Limb (tissue), 2 donors: ENCODE measurements around the gene IVD.
A peak's percentile ranks its signal among the peaks of the same experiment; 100 is the strongest.

Experiments used
- DNase-seq, 2 donors: peaks; one replicate each; pipeline ENCODE4 v3.0.0-alpha.2; 2016; ENCODE audit errors: extremely low spot score in 2 of 2

Gene IVD

DNA sequence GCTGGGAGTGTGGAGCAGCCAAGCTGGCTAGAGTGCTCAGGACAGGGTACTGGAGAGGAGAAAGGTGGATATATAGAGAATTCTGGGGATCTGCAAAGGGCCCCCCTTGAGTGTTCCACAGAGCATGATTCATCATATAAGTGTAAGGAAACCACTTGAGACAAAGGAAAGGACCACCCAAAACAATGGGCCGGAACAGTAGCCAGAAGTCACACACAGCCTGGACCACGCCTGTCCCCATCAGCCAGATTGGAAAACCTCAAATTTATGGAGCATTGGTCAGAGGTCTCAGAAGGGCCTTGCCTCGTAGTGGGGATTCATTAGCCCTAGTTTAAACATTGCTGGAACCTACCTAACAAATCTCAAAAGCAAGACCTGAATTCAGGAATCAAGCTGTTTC lies 28.0 kb upstream of the IVD start:
- no peak for DNase-seq

DNA sequence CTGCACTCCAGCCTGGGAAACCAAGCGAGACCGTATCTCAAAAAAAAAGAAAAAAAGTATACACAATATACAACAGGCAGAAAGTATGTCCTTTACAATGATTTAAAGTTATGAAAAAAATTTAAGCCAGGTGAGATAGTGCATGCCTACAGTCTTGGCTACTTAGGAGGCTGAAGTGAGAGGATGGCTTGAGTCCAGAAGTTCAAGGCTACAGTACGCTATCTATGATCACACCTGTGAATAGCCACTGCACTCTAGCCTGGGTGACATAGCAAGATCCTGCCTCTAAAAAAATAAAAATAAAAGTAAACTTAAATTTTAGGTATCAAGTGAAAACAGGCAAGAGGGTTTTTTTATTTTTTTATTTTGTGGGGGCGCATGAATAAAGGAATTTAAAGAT lies 26.2 kb upstream of the IVD start:
- no peak for DNase-seq

DNA sequence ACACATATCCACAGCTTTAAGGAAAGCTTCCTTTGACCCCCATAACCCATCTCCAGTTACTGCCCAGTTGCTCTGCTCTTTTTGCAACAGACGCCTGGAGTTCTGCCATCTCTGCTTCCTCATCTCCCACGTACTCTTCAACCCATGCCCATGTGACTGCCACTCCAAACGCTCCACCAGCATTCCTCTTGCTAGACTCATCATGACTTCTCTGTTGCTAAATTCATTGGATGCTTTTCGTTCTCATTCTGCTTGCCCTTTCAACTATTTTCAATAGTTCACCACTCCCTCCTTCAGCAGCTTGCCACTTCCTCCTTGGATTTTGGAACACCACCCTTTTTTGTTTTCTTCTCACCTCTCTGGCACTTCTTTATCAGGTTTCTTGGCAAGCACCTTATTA lies 25.7 kb upstream of the IVD start:
- no peak for DNase-seq

DNA sequence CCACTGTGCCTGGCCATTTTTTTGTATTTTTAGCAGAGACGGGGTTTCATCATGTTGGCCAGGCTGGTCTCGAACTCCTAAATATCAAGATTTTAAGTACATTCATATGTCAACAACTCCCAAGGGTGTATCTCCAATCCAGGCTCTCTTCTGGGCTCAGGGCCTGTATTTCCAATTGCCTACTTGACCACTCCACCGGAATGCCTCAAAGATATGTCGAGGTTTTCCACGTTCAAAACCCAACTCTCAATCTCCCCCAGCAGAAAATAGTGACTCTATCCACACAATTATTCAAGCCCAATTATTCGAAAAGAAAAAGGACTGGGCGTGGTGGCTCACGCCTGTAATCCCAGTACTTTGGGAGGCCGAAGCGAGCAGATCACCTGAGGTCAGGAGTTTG lies 25.0 kb upstream of the IVD start:
- DNase-seq, result no peak

DNA sequence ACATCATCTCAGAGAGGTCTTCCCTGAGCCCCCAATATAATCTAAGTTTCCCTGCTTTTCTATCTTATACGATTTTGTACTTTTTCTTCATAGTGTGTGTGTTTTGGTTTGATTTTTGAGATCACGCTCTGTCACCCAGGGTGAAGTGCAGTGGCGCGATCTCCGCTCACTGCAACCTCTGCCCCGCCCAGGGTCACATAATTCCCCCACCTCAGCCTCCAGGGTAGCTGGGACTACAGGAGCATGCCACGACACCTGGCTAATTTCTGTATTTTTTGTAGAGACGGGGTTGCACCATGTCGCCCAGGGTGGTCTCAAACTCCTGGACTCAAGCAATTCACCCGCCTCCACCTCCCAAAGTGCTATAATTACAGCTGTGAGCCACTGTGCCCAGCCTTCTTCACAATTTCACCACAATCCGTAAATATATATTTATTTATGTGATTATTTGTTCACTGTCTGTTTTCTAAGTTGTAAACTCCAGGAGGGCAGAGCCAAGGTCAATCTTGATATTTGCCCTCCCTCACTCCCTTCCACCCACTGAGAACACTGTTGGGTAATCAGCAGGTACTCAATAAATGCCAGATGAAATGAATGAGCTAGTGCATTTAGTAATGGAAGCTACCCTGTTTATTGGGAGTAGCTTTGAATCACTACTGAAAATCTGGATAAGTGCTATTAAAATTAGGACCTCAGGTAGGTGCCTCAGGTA lies 23.6 kb upstream of the IVD start:
- DNase-seq, result no peak

DNA sequence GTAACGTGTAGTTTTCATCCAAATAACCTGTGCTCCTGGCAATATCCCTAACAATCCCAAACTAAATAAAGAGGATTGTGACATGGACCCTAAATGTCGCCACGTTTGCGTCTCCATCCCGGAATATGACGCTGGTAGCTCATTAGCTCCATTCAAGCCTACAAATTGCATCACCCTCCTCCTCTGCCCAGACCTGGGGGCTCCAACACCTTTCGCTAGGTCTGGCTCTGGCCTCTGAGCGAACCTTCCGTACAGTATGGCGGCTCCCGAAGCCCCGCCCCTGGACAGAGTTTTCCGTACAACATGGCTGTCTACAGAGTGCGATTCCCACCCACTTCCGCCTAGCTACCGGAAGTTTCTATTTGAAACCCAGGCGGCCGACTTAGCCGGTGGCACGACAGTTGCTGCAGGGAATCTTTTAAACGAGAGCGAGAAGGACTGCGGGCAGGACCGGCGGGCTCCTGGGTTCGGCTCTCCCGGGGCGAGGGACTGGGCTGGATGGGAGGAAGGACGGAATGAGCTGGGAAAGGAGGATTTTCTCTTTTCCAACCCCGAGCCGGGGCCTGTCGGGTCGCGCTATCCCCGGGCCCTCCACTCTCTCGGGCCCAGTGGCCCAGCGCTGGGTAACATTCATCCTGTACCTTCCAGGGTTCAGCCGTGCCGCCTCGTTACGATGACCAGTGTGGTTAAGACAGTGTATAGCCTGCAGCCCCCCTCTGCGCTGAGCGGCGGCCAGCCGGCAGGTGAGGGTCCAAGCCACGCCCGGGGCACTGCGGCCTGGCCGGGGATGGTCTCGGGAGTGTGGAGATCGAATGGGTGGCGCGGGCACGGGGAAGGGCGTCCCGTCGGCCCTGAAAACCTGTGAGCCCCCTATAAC lies 22.8 kb upstream of the IVD start, which contains the start of gene KNSTRN:
KNSTRN (plus strand) TSS at position 142 of the 877 bp plus-strand sequence; CDS start at position 257, 115 bp downstream.
- peak; percentile 93 for DNase-seq

DNA sequence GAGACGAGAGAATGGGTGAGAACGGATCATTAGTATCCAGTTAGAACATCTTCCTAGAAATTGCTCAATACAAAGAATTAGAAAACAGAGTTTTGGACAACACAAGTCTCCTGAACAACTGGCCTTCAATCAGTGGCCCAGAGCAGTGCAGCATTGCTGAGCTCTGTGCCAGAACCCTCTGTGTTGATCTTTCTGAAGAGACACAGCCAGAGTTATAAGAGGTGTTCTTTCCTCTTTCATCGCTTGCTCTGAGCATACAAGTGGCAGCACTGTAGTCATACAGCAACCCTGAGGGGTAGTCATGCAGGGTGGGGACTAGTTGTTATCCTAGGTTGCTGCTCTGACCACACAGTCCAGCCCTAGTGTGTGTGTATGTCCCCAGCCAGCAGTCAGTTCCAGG lies 19.1 kb upstream of the IVD start:
- no peak for DNase-seq

DNA sequence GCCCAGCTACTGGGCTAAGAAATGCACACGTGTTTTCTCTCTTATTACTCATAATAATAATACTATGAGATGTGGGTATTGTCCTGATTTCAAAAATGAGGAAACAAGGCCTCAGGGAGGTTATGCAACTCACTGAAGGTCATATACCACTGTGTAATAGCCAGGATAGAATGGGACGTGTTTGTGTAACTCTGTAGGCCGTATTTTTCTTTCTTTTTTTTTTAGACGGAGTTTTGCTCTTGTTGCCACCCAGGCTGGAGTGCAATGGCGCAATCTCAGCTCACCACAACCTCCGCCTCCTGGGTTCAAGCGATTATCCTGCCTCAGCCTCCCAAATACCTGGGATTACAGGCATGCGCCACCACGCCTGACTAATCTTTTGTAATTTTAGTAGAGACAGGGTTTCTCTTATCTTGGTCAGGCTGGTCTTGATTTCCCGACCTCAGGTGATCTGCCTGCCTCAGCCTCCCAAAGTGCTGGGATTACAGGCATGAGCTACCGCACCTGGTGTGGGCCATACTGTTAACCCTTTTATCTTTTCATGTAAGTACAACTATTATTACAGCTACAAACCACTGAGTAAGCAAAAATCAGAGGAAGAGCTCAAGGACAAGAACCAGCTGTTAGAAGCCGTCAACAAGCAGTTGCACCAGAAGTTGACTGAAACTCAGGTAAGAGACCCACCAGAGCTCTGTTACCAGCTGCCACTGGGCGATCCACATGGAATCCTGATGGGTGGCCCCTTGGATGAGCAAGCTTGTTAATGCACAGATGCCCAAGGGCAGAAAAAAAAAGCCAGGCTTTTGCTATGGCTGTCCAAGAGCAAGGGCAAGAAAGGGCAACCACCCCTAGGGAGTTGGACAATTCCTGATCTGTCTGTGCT lies 16.4 kb upstream of the IVD start:
- DNase-seq, result no peak

DNA sequence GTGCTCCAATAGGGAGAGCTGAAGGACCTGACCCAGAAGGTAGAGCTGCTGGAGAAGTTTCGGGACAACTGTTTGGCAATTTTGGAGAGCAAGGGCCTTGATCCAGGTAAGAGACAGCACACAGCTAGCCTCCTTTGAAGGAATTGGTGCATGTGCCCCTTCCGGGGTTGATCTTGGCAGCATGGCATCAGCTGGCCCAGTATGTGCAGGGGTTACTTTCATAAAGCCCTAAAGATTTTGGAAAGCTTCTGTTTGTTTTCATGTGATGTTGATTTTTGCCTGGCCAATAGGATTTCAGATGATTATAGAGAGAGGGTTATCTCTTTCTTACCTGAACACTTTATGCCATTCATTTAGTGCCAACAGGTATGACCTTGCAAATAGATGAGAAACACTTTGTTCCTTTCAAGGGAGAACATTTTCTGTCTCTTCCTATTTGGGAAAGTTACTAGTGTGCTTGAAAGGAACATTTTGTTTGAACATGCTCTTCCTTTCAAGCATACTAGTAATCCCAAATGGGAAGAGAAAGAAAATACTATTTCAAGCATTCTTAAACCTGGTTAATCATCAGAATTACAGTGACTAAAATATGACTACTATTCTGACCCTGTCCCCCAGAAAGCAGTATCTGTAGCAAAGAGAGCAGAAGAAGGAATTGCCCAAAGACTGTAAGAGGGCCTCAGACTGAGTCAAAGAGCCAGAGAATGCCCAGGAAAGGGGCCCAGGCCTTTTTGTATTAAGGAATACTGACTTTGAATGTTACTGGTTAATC lies 15.6 kb upstream of the IVD start:
- DNase-seq, result no peak

DNA sequence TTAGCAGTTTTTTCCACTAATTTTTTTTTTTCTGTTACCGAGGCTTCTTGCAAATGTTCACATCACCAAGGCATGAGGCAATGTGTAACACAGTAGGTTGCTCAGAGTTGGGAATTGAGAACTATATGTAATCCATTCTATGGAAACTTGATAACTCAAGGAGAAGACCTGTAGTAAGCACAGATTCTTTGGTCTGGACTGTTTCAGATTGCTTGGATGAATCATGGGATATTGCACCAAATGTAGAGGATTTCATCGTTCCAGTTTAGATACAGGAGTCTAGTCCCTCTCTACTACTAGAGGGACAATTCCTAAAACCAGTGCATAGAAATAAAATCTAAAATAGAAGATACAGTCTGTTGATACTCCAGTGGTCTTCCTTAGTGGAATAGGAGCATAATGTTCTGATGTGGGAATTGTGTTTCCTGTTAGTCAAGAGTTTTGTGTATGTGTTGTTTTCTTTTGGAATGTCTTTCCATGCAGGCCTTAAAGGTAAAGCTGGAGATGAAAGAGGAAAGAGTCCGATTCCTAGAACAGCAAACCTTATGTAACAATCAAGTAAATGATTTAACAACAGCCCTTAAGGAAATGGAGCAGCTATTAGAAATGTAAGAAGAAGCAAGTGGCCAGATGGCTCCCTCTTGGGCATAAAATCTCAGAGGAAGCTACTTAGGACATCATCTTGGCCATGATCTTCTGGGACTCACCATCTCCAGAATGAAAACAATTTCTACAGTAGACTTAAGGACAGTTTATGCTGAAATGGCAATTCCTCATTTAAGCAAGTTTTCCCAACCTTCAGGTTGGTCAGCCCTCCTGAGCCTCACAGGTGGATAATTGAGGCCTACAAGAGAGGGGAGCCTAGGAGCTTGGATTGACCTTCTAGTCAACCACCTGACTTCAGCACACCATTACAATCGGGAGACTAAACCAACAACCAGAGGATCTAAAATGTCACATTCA lies 12.3 kb upstream of the IVD start:
- no peak for DNase-seq

DNA sequence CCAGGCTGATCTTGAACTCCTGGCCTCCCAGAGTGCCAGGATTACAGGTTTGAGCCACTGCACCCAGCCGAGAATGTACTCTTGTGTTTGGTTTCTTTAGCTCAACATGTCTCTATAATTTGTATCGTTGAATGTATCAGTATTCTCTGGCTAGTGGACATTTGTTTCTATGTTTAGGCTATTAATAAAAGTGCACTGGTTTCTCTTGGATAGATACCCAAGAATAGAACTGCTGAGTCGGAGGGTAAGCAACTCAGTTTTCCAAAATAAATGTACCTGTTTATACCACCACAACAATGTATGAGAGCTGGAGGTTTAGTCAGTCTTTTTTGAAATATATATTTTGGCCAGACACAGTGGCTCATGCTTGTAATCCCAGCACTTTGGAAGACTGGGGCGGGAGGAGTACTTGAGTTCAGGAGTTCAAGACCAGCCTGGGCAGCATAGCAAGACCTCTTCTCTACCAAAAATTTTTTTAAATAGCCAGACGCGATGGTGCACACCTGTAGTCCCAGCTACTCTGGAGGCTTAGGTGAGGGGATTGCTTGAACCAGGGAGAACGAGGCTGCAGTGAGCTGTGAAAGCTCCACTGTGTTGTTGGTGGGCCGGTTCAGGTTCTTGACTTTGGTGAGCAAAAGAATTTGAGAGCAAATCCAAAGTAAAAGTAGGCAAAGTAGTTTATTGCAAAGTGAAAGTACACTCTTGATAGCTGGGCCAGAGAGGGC lies 7.7 kb upstream of the IVD start:
- no peak for DNase-seq

DNA sequence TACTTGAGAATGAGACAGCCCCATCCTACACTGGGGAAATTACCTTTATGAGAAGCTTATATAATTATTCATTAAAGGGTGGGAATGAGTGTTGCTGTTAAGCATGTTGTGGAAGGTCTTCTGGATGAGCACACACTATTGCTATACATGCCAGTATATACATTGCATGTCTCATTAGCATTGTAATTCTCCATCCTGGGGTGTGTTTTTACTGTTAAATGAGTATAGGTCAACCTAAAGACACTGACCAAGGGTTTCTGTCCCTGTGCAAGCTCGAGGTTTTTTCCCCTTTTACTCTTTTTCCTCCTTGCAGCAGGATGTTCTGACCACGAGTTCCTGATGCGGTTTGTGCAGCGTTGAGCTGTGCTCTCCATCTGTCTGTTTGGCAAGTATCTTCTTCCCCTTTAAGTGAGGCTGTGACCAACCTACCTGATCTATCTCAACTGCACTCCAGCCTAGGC lies 7.2 kb upstream of the IVD start:
- DNase-seq, result no peak

DNA sequence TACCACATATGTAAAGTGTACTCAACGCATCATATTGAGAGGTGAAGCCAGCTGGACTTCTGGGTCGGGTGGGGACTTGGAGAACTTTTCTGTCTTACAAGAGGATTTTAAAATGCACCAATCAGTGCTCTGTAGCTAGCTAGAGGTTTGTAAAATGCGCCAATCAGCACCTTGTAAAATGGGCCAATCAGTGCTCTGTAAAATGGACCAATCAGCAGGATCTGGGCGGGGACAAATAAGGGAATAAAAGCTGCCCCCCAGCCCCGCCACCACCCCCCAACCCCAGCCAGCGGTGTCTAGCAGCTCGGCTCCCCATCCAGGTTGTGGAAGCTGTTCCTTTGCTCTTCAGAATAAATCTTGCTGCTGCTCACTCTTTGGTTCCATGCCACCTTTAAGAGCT lies 6.2 kb upstream of the IVD start:
- no peak for DNase-seq

DNA sequence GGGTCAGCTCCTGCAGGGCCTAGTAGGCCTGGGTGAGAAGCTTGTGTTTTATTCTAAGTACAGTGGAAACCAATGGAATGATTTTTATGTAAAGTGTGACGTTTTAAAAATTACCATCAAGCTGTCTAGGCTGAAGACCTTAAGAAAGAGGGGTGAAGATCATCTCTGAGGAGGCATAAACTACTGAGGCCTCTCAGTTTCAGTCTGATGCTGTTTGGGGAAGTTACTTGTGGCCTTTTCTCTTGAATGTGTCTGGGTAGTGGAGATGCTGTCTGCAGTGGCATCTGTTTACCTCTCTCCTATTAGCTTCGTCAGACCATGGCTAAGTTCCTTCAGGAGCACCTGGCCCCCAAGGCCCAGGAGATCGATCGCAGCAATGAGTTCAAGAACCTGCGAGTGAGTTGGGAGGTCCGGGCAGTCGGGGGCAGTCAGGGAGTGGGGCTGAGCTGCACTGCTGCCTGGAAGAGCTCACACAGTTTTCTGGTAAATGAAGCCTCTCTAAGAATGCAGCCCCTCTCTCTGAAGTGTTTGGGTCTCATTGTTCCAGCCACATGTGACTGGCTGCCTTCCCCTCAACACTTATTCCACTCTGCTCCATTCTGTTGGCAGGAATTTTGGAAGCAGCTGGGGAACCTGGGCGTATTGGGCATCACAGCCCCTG lies 1.9 kb downstream of the IVD start:
- no peak for DNase-seq

DNA sequence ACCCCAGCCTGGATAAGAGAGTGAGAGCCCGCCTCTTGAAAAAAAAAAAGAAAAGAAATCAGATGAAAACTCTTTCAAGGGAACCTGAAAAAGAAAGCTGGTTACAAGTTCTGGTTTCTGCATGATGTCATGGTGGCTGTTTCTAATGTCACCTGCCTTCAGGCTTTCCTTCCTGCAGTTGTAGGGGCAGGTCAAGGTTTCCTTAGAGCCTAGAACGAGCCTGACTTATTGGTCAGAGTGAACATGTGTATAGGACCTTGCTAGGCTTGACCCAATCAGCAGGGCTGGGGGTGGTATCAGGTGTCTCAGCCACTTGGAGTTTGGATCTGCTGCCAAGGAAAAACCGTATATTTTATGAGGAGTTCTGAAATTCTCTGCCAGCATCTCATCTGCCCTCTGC lies 3.8 kb downstream of the IVD start:
- no peak for DNase-seq

DNA sequence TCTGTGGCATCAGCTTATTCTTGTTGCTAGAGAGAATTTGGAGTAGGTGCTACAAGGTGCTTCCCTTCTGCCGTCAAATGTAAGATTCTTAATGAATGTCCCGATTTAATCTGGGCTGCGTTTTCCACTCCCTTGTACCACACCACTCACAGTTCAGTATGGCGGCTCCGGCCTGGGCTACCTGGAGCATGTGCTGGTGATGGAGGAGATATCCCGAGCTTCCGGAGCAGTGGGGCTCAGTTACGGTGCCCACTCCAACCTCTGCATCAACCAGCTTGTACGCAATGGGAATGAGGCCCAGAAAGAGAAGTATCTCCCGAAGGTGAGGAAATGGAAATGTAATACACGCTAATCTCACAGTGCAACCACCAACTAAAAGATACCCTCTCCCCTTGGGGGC lies 4.9 kb downstream of the IVD start:
- DNase-seq, result no peak

DNA sequence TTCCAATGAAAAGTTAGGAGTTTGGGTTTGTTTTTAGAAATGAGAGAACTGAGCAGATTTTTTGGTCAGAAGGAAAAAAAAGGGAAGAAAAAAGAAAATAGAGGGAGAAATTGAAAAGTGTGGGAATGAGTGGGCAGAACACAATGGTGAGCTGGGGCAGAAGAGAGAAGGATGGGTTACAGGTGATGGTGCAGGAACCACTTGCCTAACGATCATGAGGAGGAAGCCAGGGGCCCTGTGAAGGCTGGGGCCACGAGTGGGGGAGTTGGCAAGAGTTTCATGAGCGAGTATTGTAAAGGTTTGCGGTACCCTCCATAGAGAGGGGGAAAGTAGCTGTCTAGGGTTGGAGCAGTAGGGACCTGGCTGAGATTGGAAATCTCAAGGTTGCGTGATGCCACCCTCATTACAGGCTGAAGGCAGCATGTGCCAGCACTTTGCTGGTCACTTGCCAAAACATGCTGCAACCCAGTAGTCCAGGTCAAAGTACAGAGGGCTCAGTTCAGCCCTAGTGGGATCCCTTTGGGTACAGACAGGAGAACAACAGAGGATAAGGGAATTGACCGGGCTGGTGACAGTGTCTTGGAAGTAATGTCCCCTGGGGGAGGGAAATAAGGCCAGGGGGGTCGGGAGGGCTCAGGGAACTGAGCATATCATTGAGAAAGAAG lies 6.6 kb downstream of the IVD start:
- DNase-seq, result no peak

DNA sequence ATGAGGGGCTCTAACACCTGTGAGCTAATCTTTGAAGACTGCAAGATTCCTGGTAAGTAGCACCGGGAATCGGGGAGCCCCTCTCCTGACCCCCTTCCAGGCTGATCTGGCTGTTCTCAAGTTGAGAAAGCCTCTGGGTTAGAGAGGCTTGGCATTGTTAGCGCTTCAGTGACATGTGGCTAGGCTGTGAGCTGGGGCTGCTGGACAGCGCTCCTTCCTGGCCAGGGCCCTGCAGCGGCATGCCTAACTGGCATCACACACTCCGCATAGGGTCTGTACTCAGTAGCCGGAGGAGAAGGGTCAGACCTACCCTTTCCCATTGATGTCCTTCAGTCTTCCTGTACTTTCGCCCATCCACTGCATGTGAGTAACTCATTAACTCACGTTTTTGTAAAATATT lies 7.4 kb downstream of the IVD start:
- no peak for DNase-seq
